HEK293 (cell line): ENCODE measurements around the gene TAF5L.
A peak's percentile ranks its signal among the peaks of the same experiment; 100 is the strongest.

Experiments
- CTCF ChIA-PET: fragments of 350-600 bp; formaldehyde crosslinking; extraction: SDS; loops from one replicate; lab custom pipeline; 2021; ENCODE audit warnings: antibody characterized with exemption; lab: Yijun Ruan, JAX
- POLR2A ChIA-PET: fragments of 300-600 bp; formaldehyde crosslinking; extraction: SDS; loops from one replicate; lab custom pipeline; 2020; ENCODE audit warnings: antibody characterized with exemption, inconsistent platforms; lab: Yijun Ruan, JAX
- H3K27ac ChIP-seq: fragments of 200-500 bp; sonication (Bioruptor generic); 2 replicates; pipeline ENCODE4 v1.5.1; 2014; ENCODE audit warnings: low read depth, low read length, control low read depth, inconsistent platforms; ENCODE audit errors: extremely low read depth
- H3K36me3 ChIP-seq, 2 experiments: fragments of 200-500 bp in 1 of 2; sonication (Bioruptor generic) in 1 of 2; 1 replicate in 1 of 2; 2 replicates in 1 of 2; pipeline ENCODE4 v1.5.1; 2014 to 2017; ENCODE audit warnings: inconsistent platforms in 2 of 2, low read length in 2 of 2; ENCODE audit not compliant: control insufficient read depth in 2 of 2, insufficient read depth in 1 of 2
- H3K4me1 ChIP-seq: fragments of 200-500 bp; sonication (Bioruptor generic); 2 replicates; pipeline ENCODE4 v1.5.1; 2014; ENCODE audit warnings: mild to moderate bottlenecking, low read length, inconsistent platforms; ENCODE audit not compliant: control insufficient read depth, insufficient read depth
- H3K4me3 ChIP-seq: 2 replicates; pipeline ENCODE4 v1.5.1; 2011; ENCODE audit warnings: low read depth, mild to moderate bottlenecking, control low read depth, low read length, moderate library complexity
- H3K9me3 ChIP-seq: fragments of 200-500 bp; sonication (Bioruptor generic); 2 replicates; pipeline ENCODE4 v1.5.1; 2014; ENCODE audit warnings: low read depth, low read length, inconsistent platforms; ENCODE audit not compliant: control insufficient read depth, insufficient read depth
- KLF9 ChIP-seq: fragments of 450-650 bp; formaldehyde crosslinking; IDR thresholded peaks from 2 replicates; pipeline ENCODE4 v1.5.1; 2016; ENCODE audit warnings: missing biosample characterization, missing genetic modification characterization, low read depth
- OVOL3 ChIP-seq: fragments of 450-650 bp; formaldehyde crosslinking; IDR thresholded peaks from 2 replicates; pipeline ENCODE4 v1.5.1; 2016; ENCODE audit warnings: missing biosample characterization, missing genetic modification characterization
- SCRT2 ChIP-seq: fragments of 450-650 bp; formaldehyde crosslinking; IDR thresholded peaks from 2 replicates; pipeline ENCODE4 v1.5.1; 2016; ENCODE audit warnings: missing biosample characterization, missing genetic modification characterization
- YY2 ChIP-seq: fragments of 450-650 bp; formaldehyde crosslinking; IDR thresholded peaks from 2 replicates; pipeline ENCODE4 v1.5.1; 2016; ENCODE audit warnings: missing biosample characterization, missing genetic modification characterization
- ZBTB21 ChIP-seq: fragments of 450-650 bp; formaldehyde crosslinking; IDR thresholded peaks from 2 replicates; pipeline ENCODE4 v1.5.1; 2017; ENCODE audit warnings: missing biosample characterization, missing genetic modification characterization
- ZNF114 ChIP-seq: fragments of 450-650 bp; formaldehyde crosslinking; IDR thresholded peaks from 2 replicates; pipeline ENCODE4 v1.5.0; 2017; ENCODE audit warnings: missing biosample characterization, missing genetic modification characterization
- ZNF121 ChIP-seq: fragments of 450-650 bp; formaldehyde crosslinking; IDR thresholded peaks from 2 replicates; pipeline ENCODE4 v1.5.1; 2016; ENCODE audit warnings: missing biosample characterization, missing genetic modification characterization
- ZNF132 ChIP-seq: fragments of 450-650 bp; formaldehyde crosslinking; IDR thresholded peaks from 2 replicates; pipeline ENCODE4 v1.5.1; 2017; ENCODE audit warnings: missing biosample characterization, missing genetic modification characterization, borderline replicate concordance
- ZNF157 ChIP-seq: fragments of 450-650 bp; formaldehyde crosslinking; IDR thresholded peaks from 2 replicates; pipeline ENCODE4 v1.5.1; 2016; ENCODE audit warnings: missing biosample characterization, missing genetic modification characterization
- ZNF2 ChIP-seq: fragments of 450-650 bp; formaldehyde crosslinking; IDR thresholded peaks from 2 replicates; pipeline ENCODE4 v1.5.1; 2016; ENCODE audit warnings: missing biosample characterization, missing genetic modification characterization
- ZNF404 ChIP-seq: fragments of 450-650 bp; formaldehyde crosslinking; IDR thresholded peaks from 2 replicates; pipeline ENCODE4 v1.5.1; 2017; ENCODE audit warnings: missing biosample characterization, missing genetic modification characterization
- ZNF514 ChIP-seq: fragments of 450-650 bp; formaldehyde crosslinking; IDR thresholded peaks from 2 replicates; pipeline ENCODE4 v1.5.1; 2016; ENCODE audit warnings: missing biosample characterization, missing genetic modification characterization
- ZNF549 ChIP-seq: fragments of 450-650 bp; IDR thresholded peaks from 2 replicates; pipeline ENCODE4 v1.5.1; 2018; ENCODE audit warnings: missing biosample characterization, missing genetic modification characterization, mild to moderate bottlenecking, inconsistent platforms, moderate library complexity
- ZNF558 ChIP-seq: fragments of 450-650 bp; formaldehyde crosslinking; IDR thresholded peaks from 2 replicates; pipeline ENCODE4 v1.5.1; 2016; ENCODE audit warnings: missing biosample characterization, missing genetic modification characterization
- ZNF571 ChIP-seq: fragments of 450-650 bp; formaldehyde crosslinking; IDR thresholded peaks from 2 replicates; pipeline ENCODE4 v1.5.0; 2017; ENCODE audit warnings: missing biosample characterization, missing genetic modification characterization
- ZNF624 ChIP-seq: fragments of 450-650 bp; formaldehyde crosslinking; IDR thresholded peaks from 2 replicates; pipeline ENCODE4 v1.5.1; 2017; ENCODE audit warnings: missing biosample characterization, missing genetic modification characterization
- ZNF670 ChIP-seq: fragments of 450-650 bp; formaldehyde crosslinking; IDR thresholded peaks from 2 replicates; pipeline ENCODE4 v1.5.1; 2016; ENCODE audit warnings: missing biosample characterization, missing genetic modification characterization, low read depth
- ZNF707 ChIP-seq: fragments of 450-650 bp; formaldehyde crosslinking; IDR thresholded peaks from 2 replicates; pipeline ENCODE4 v1.5.1; 2016; ENCODE audit warnings: missing biosample characterization, missing genetic modification characterization
- ZNF747 ChIP-seq: fragments of 450-650 bp; formaldehyde crosslinking; IDR thresholded peaks from 2 replicates; pipeline ENCODE4 v1.5.1; 2016; ENCODE audit warnings: missing biosample characterization, missing genetic modification characterization
- ZNF843 ChIP-seq: fragments of 450-650 bp; formaldehyde crosslinking; IDR thresholded peaks from 2 replicates; pipeline ENCODE4 v1.5.1; 2016; ENCODE audit warnings: missing biosample characterization, missing genetic modification characterization
- TF ChIP-seq, protein P1 (sequence below): fragments of 450-650 bp; formaldehyde crosslinking; IDR thresholded peaks from 2 replicates; pipeline ENCODE4 v1.5.1; 2016; ENCODE audit warnings: missing biosample characterization, missing genetic modification characterization
- TF ChIP-seq, protein P2 (sequence below): fragments of 450-650 bp; formaldehyde crosslinking; IDR thresholded peaks from 2 replicates; pipeline ENCODE4 v1.5.1; 2016; ENCODE audit warnings: missing biosample characterization, missing genetic modification characterization

Gene TAF5L

DNA sequence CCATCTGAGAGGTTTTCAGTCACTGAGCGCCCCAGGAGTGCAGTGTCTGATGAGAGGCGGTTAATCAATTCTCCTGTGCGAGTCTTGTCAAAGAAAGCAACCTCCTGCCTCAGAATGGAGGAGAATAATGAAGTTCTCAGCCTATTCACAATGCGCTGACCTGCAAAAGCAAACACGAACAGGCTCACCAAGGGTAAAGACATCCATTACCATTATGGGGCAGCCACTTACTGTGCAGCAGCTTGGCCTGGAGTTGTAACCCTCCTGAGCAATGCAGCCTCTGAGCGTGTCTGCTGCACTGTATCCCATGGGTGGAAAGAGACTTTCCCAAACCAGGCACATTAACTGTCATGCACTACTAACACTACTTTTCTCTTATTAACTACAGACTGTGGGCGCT, 78.4 kb downstream of the TAF5L start:
- Histone ChIP-seq H3K36me3 (peaks cover 30 to 49% of the 10 kb centered on the region in 2 experiments), H3K27ac (no peak overlapping the region), H3K9me3 (no peaks in the 10 kb centered on the region), H3K4me3 (no peak overlapping the region), H3K4me1 (peaks cover 19% of the 10 kb centered on the region)
- CTCF ChIA-PET = interaction anchor here (0.6 to 2.6 kb wide), 4 partner anchors 11 to 33 kb away, joined by 3 to 10 read pairs (median 4); partner anchors contain the start of gene ABCB10
- no peak for TF ChIP-seq ZNF404 (tag by site-specific recombination)
- TF ChIP-seq ZNF132 (tag by site-specific recombination) = no peak
- no peak for TF ChIP-seq ZNF747
- TF ChIP-seq, protein P1, sequence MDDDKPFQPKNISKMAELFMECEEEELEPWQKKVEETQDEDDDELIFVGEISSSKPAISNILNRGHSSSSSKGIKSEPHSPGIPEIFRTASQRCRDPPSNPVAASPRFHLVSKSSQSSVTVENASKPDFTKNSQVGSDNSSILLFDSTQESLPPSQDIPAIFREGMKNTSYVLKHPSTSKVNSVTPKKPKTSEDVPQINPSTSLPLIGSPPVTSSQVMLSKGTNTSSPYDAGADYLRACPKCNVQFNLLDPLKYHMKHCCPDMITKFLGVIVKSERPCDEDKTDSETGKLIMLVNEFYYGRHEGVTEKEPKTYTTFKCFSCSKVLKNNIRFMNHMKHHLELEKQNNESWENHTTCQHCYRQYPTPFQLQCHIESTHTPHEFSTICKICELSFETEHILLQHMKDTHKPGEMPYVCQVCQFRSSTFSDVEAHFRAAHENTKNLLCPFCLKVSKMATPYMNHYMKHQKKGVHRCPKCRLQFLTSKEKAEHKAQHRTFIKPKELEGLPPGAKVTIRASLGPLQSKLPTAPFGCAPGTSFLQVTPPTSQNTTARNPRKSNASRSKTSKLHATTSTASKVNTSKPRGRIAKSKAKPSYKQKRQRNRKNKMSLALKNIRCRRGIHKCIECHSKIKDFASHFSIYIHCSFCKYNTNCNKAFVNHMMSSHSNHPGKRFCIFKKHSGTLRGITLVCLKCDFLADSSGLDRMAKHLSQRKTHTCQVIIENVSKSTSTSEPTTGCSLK (tag by site-specific recombination) = no peak
- TF ChIP-seq ZNF558 (tag by site-specific recombination) = no peak
- no peak for TF ChIP-seq OVOL3 (tag by site-specific recombination)
- TF ChIP-seq ZNF707 (tag by site-specific recombination) = no peak
- TF ChIP-seq ZNF624 (tag by site-specific recombination) = no peak
- no peak for TF ChIP-seq KLF9
- TF ChIP-seq ZNF670 = no peak
- no peak for TF ChIP-seq ZNF514 (tag by site-specific recombination)
- no peak for TF ChIP-seq ZNF2
- no peak for TF ChIP-seq ZBTB21
- TF ChIP-seq SCRT2 (tag by site-specific recombination) = no peak
- TF ChIP-seq ZNF157 (tag by site-specific recombination) = no peak
- TF ChIP-seq, protein P2, sequence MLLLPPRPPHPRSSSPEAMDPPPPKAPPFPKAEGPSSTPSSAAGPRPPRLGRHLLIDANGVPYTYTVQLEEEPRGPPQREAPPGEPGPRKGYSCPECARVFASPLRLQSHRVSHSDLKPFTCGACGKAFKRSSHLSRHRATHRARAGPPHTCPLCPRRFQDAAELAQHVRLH (tag by site-specific recombination) = no peak
- no peak for TF ChIP-seq ZNF121 (tag by site-specific recombination)
- POLR2A ChIA-PET = interaction anchor here (0.7 to 1.7 kb wide), 2 partner anchors 11 to 39 kb away, joined by 4 to 11 read pairs; partner anchors contain the start of gene ABCB10

DNA sequence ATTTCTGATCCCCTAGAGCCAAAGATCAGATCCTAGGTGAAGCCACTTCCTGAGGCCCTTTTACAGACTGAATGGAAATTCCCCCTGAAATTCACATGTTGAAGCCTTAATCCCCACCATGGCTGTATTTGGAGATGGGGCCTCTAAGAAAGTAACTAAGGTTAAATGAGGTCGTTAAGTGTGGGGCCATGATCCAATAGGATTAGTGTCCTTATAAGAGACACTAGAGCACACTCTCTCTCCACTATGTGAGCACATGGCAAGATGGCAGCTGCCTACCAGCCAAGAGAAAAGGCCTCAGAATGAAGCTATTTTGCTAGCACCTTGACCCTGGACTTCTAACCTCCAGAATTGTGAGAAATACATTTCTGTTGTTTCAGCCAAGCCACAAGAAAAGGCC, 81.3 kb downstream of the TAF5L start:
- H3K36me3 ChIP-seq = peaks cover 52 to 78% of the 10 kb centered on the region in 2 experiments
- H3K27ac ChIP-seq = no peak overlapping the region
- TF ChIP-seq ZNF571 (tag by site-specific recombination) (no peak), YY2 (tag by site-specific recombination) (no peak), ZNF114 (tag by site-specific recombination) (no peak), ZNF549 (tag by site-specific recombination) (0 out of 2 replicates have a peak, but pooled peaks have one; percentile 17), ZNF843 (no peak)
- ChIA-PET POLR2A (no interaction called here), CTCF (interaction anchor here (0.6 to 3.1 kb wide), 2 partner anchors 12 to 261 kb away, joined by 3 to 15 read pairs; no protein-coding TSS in a partner anchor)
- no peaks in the 10 kb centered on the region for H3K9me3 ChIP-seq
- peaks cover 3% of the 10 kb centered on the region for H3K4me1 ChIP-seq
- H3K4me3 ChIP-seq = no peak overlapping the region
